NCI-H748 (cell line): ENCODE results near the gene SRBD1.

Source experiments
- DNase-seq: peaks from one replicate; lab custom pipeline; 2025; ENCODE audit not compliant: unreplicated experiment; lab: John Stamatoyannopoulos, UW

The SRBD1 gene

GRCh38 chr2:45380131-45380836 is 230.8 kb downstream of the SRBD1 start:
- DNase-seq = no peak

GRCh38 chr2:45379399-45380087 is 231.5 kb downstream of the SRBD1 start:
- no peak for DNase-seq

GRCh38 chr2:45373534-45373933 is 237.5 kb downstream of the SRBD1 start:
- peak; percentile 5 for DNase-seq

GRCh38 chr2:45370369-45370768 is 240.7 kb downstream of the SRBD1 start:
- DNase-seq = no peak

- DNase-seq = no peak
Observed at GRCh38 chr2:45368792-45369191, 242.3 kb downstream of the SRBD1 start.

GRCh38 chr2:45361666-45362065 is 249.4 kb downstream of the SRBD1 start:
- DNase-seq = no peak

- no peak for DNase-seq
Observed at GRCh38 chr2:45354776-45355175, 256.3 kb downstream of the SRBD1 start.

- DNase-seq = no peak
Observed at GRCh38 chr2:45353879-45354278, 257.2 kb downstream of the SRBD1 start.

GRCh38 chr2:45352506-45352905 is 258.6 kb downstream of the SRBD1 start:
- peak; percentile 15 for DNase-seq

- DNase-seq = no peak
Observed at GRCh38 chr2:45345331-45346234, 265.5 kb downstream of the SRBD1 start.

- DNase-seq = no peak
Observed at GRCh38 chr2:45344502-45344901, 266.6 kb downstream of the SRBD1 start.

GRCh38 chr2:45344071-45344470 is 267.0 kb downstream of the SRBD1 start:
- DNase-seq = no peak

- no peak for DNase-seq
Observed at GRCh38 chr2:45343251-45344017, 267.6 kb downstream of the SRBD1 start.

- DNase-seq = no peak
Observed at GRCh38 chr2:45340318-45340717, 270.7 kb downstream of the SRBD1 start.

GRCh38 chr2:45339253-45339652 is 271.8 kb downstream of the SRBD1 start:
- DNase-seq = no peak
